HG03025 (cell line): Measurements from ENCODE around the gene METTL3.
"Not testable (repeated sequence)": the region's sequence is repeated elsewhere in the genome, so short reads cannot be mapped to it uniquely, and the experiment has no call there.

Source experiments
- ATAC-seq: cut with Tn5 transposase; IDR thresholded peaks from one replicate; pipeline ENCODE4 v1.9.1; 2021; ENCODE audit warnings: mild to moderate bottlenecking, moderate library complexity; ENCODE audit not compliant: unreplicated experiment, low FRiP score

METTL3 gene

GRCh38 chr14:21510735-21511657 is at the start of gene METTL3:
Gene METTL3, minus strand, starts transcription at chr14:21511340. Its CDS starts 117 bp downstream, at chr14:21511223.
- peak; percentile 96 for ATAC-seq

- no peak for ATAC-seq
Measured at GRCh38 chr14:21558703-21559170, 47.6 kb upstream of the METTL3 start.

GRCh38 chr14:21557084-21557901 is 46.2 kb upstream of the METTL3 start:
- ATAC-seq = no peak

GRCh38 chr14:21556378-21557083 is 45.4 kb upstream of the METTL3 start:
- no peak for ATAC-seq

- no peak for ATAC-seq
Measured at GRCh38 chr14:21553266-21553665, 42.1 kb upstream of the METTL3 start.

GRCh38 chr14:21544588-21544987 is 33.4 kb upstream of the METTL3 start:
- not testable (repeated sequence) for ATAC-seq

- no peak for ATAC-seq
Measured at GRCh38 chr14:21543963-21544362, 32.8 kb upstream of the METTL3 start.

GRCh38 chr14:21543521-21543960 is 32.4 kb upstream of the METTL3 start:
- ATAC-seq = no peak

GRCh38 chr14:21541413-21542074 is 30.4 kb upstream of the METTL3 start:
- no peak for ATAC-seq

- ATAC-seq = no peak
Measured at GRCh38 chr14:21539189-21539940, 28.2 kb upstream of the METTL3 start.

- no peak for ATAC-seq
Measured at GRCh38 chr14:21537090-21537424, 25.9 kb upstream of the METTL3 start.

- ATAC-seq = no peak
Measured at GRCh38 chr14:21536418-21537089, 25.4 kb upstream of the METTL3 start.

- ATAC-seq = no peak
Measured at GRCh38 chr14:21535545-21536417, 24.6 kb upstream of the METTL3 start.

GRCh38 chr14:21534576-21534975 is 23.4 kb upstream of the METTL3 start:
- no peak for ATAC-seq

- ATAC-seq = no peak
Measured at GRCh38 chr14:21533294-21533693, 22.2 kb upstream of the METTL3 start.

GRCh38 chr14:21529515-21529914 is 18.4 kb upstream of the METTL3 start:
- no peak for ATAC-seq

- no peak for ATAC-seq
Measured at GRCh38 chr14:21528381-21529348, 17.5 kb upstream of the METTL3 start.
